RPMI7951 (cell line): ENCODE data around the gene MIEN1. TPM values are rescaled to one million over a fixed set of nuclear protein-coding genes. Genes with fewer than 3 reads are reported as not detected.
"Not testable (repeated sequence)": the region's sequence is repeated elsewhere in the genome, so short reads cannot be mapped to it uniquely, and the experiment has no call there.

Source experiments
- DNase-seq: peaks from one replicate; pipeline ENCODE4 v3.0.0-alpha.2; 2012; ENCODE audit warnings: low read depth
- total RNA-seq: library from RNA; depleted of rRNA; stranded (reverse); fragments of >200 nt; shearing (Covaris generic); gene quantifications from 2 replicates; pipeline ENCODE4 v1.2.3, GENCODE V29; 2014; rRNA removed

Gene MIEN1
- total RNA-seq, 1 experiment from 2014 or later = 59.7 TPM

DNA sequence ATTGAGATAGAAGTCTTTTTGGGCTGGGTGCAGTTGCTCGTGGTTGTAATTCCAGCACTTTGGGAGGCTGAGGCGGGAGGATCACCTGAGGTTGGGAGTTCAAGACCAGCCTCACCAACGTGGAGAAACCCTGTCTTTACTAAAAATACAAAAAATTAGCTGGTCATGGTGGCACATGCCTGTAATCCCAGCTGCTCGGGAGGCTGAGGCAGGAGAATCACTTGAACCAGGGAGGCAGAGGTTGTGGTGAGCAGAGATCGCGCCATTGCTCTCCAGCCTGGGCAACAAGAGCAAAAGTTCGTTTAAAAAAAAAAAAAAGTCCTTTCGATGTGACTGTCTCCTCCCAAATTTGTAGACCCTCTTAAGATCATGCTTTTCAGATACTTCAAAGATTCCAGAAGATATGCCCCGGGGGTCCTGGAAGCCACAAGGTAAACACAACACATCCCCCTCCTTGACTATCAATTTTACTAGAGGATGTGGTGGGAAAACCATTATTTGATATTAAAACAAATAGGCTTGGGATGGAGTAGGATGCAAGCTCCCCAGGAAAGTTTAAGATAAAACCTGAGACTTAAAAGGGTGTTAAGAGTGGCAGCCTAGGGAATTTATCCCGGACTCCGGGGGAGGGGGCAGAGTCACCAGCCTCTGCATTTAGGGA, 31.0 kb downstream of the MIEN1 start:
- DNase-seq = not testable (repeated sequence)

DNA sequence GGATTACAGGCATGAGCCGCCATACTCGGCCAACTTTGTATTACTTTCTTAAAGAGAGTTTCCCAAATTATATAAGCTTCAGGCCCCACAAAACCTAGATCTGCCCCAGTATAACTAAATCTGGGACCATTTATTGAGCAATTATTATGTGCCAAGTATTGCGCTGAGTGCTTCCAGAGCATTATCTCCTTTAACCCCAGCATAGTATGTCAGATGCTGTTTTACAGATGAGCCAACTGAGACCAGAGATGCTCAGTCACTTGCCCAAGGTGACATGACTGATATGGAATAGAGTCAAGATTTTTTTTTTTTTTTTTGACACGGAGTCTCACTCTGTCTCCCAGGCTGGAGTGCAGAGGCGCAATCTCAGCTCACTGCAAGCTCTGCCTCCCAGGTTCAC, 32.4 kb downstream of the MIEN1 start:
- no peak for DNase-seq

DNA sequence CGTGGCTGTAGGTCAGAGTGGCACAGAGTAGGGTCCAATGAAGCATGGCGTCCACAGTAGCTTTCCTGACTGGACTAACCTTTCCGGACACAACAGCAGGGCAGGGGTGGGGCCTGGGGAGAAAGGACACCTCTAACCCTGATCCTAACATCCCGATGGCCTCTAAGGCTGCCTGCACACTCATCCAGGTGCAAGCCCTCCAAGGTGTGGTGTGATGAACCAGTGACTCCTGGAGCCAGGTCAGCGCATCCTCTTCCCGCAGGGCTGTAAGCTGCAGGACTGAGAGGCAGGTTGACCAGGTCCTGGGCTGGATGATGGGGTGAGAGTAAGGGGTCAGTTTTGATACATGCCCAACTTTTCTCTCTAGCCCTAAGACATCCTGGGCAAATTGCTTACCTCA, 33.6 kb downstream of the MIEN1 start:
- no peak for DNase-seq

GRCh38 chr17:39695089-39695474, 35.2 kb downstream of the MIEN1 start:
- DNase-seq = no peak

GRCh38 chr17:39694593-39694992, 35.7 kb downstream of the MIEN1 start:
- no peak for DNase-seq

DNA sequence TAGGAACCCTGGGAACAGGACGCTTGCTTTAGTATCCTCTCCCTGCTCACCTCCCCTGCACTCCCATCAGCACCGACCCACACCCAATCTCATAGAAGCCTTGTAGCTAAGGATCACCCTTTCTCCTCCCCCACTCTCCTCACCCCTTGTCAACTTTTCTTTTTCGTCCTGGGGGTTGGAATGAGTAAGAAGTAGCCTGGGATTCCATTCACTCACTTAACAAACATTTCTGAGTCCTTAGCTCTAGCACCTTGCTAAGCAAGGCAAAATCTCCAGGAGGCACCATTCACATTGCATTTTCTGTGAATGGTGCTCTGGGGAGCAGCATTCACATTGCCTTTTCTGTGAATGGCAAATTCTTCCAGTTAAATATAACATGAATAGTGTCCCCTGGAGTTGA, 41.4 kb downstream of the MIEN1 start:
- DNase-seq = no peak

GRCh38 chr17:39688475-39688835, 41.9 kb downstream of the MIEN1 start:
- no peak for DNase-seq

- peak; percentile 90 for DNase-seq
These were observed 42.5 kb downstream of the MIEN1 start, which contains the start of gene PGAP3 for GRCh38 chr17:39687546-39688474. Gene PGAP3, minus strand, starts transcription at chr17:39688057. Its CDS starts 43 bp downstream, at chr17:39688014.

- DNase-seq = no peak
These were observed 43.2 kb downstream of the MIEN1 start for GRCh38 chr17:39687101-39687545.

DNA sequence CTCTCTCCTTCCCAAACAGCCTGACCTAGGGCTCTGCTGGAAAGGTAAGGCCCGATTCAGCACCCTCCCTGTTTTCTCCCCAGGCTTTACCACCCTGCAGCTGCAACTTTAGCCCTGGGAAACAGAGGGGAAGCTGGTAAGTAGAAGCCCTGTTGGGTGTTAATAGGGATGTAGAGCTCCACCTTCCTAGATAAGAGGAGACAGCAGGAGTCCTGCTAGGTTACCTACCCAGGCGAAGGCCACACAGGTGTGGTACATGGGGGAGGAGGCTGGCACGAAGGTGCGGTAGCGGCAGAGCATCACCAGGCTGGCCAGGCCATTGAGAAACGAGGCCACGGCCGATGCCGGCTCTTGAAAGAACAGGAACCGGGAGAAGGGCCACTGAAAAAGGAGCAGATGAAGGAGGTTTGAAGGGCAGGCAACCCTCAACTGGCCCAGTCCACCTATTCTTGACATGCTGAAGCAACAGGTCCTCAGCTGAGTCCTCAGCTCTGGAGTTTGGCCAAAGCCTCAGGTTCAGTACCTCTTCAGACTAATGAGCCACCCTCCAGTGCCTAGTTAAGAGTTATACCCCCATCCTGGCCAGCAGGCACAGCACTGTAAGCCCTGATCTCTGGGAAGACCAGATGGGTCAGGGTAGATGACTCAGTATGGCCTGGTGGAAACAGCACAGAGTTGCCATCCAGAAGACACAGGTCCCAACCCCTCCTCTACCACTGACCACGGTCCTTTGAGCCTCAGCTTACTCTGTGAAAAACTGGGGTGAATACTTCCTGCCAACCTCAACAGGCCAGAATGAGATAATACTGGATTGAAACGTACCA, 45.8 kb downstream of the MIEN1 start:
- no peak for DNase-seq

DNA sequence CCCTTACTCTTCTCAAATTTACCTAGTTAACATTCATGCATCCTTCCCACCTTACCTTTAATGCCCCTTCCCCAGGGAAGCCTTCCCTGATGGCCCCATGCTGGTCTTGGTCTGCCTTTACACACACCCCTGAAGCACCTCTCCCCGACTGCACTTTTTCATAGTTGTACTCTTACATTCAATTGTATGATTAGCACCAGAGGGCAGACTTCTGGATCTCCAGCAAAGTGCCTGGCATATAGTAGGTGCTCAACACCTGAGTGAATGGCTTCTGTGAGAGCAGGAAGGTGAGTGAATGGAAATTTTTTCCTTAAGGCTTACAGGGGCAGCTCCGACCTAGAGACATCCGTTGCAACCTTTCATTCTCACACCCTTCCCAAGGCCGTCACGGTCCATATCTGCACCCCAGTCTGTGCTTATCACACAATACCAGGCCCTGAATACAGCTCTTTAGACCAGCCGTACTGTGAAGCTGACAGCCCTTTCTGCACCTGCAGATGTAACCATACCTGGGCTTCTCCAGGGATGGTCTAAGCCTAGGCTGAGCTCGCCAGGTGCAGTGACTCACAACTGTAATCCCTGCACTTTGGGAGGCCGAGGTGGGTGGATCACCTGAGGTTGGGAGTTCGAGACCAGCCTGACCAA, 46.9 kb downstream of the MIEN1 start:
- DNase-seq = no peak

DNA sequence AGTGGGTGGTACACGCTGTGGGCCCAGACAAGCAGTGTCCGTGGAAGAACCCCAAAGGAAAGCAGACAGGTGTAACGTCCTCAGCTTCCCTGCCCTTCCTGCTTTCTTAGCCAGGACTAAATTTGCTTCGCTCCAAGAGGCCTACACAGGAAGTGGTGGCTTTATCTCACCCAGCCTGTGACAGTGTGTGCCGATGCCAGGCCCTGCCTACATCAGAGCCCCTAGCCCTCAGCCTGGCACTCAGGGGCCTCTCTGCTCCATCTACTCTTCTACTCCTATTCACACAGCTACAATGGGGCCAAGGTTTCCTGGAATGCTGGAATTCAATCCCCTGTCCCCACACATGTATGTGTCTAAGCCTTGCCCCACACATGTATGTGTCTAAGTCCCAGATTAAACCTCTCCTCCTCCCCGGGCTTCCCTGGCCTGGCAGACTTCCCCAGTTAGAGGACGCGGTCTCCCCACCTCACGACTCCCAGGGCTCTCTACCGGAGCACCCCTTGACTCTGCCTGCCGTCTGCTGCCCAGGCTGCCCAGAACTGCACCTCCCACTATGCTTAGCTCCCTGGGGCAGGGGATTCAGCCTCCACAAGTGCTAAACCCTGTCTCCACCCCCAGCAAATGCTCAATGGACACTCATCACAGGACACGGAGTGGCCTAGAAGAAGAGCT, 50.7 kb downstream of the MIEN1 start:
- no peak for DNase-seq

Other genes with a start within 250 kb of the MIEN1 start
- not detected in 2 replicates for gene NEUROD2, start 122.6 kb downstream of the MIEN1 start, total RNA-seq
- 0.48 TPM in 1 of 2 replicates, not detected in the other for gene PPP1R1B, start 103.6 kb downstream of the MIEN1 start, total RNA-seq
- 24.4 and 26.0 TPM in 2 replicates for gene STARD3, start 93.4 kb downstream of the MIEN1 start, total RNA-seq
- 0.24 and 0.39 TPM in 2 replicates for gene TCAP, start 65.2 kb downstream of the MIEN1 start, total RNA-seq
- gene PNMT, start 62.1 kb downstream of the MIEN1 start, total RNA-seq = 0.68 TPM in 1 of 2 replicates, not detected in the other
- 4.0 and 7.9 TPM in 2 replicates for gene PGAP3, start 42.5 kb downstream of the MIEN1 start, total RNA-seq
- gene ERBB2, start 30.5 kb downstream of the MIEN1 start, total RNA-seq = 11.2 and 11.5 TPM in 2 replicates
- gene GRB7, start 7.4 kb upstream of the MIEN1 start, total RNA-seq = not detected in 2 replicates
- gene IKZF3, start 133.8 kb upstream of the MIEN1 start, total RNA-seq = not detected in 2 replicates
- gene ZPBP2, start 137.7 kb upstream of the MIEN1 start, total RNA-seq = not detected in 2 replicates
- 0.39 and 0.60 TPM in 2 replicates for gene GSDMB, start 188.1 kb upstream of the MIEN1 start, total RNA-seq
- 22.1 and 23.8 TPM in 2 replicates for gene ORMDL3, start 197.1 kb upstream of the MIEN1 start, total RNA-seq
- gene LRRC3C, start 197.2 kb upstream of the MIEN1 start, total RNA-seq = not detected in 2 replicates
- gene GSDMA, start 232.5 kb upstream of the MIEN1 start, total RNA-seq = not detected in 2 replicates